OCI-LY1 (cell line): ENCODE results near the gene CASP10.

Source experiments
- EZH2 ChIP-seq: fragments of 200-600 bp; sonication (generic), shearing (Covaris generic); IDR thresholded peaks from 2 replicates; pipeline ENCODE4 v1.8.0; 2017; ENCODE audit warnings: borderline replicate concordance, mixed run types, mild to moderate bottlenecking, antibody characterized with exemption, low read length, moderate library complexity, mixed read lengths
- TF ChIP-seq, protein P1 (sequence below): fragments of 200-600 bp; sonication (generic), shearing (Covaris generic); IDR thresholded peaks from 2 replicates; pipeline ENCODE4 v1.5.1; 2017; ENCODE audit warnings: mild to moderate bottlenecking, antibody characterized with exemption, low read length, moderate library complexity, mixed read lengths

- TF ChIP-seq, protein P1, sequence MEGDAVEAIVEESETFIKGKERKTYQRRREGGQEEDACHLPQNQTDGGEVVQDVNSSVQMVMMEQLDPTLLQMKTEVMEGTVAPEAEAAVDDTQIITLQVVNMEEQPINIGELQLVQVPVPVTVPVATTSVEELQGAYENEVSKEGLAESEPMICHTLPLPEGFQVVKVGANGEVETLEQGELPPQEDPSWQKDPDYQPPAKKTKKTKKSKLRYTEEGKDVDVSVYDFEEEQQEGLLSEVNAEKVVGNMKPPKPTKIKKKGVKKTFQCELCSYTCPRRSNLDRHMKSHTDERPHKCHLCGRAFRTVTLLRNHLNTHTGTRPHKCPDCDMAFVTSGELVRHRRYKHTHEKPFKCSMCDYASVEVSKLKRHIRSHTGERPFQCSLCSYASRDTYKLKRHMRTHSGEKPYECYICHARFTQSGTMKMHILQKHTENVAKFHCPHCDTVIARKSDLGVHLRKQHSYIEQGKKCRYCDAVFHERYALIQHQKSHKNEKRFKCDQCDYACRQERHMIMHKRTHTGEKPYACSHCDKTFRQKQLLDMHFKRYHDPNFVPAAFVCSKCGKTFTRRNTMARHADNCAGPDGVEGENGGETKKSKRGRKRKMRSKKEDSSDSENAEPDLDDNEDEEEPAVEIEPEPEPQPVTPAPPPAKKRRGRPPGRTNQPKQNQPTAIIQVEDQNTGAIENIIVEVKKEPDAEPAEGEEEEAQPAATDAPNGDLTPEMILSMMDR: no peak
- no peak for TF ChIP-seq EZH2
These were observed 26.3 kb upstream of the CASP10 start for GRCh38 chr2:201156640-201157039.
